HK-2 (cell line): ENCODE measurements around the gene ORC3.
"Not testable (repeated sequence)": the region's sequence is repeated elsewhere in the genome, so short reads cannot be mapped to it uniquely, and the experiment has no call there.

Source experiments
- DNase-seq: peaks from one replicate; pipeline ENCODE4 v3.0.0-alpha.2; 2018; ENCODE audit not compliant: unreplicated experiment

The ORC3 gene

GRCh38 chr6:87660226-87660911, 70.4 kb downstream of the ORC3 start:
- DNase-seq: no peak

DNA sequence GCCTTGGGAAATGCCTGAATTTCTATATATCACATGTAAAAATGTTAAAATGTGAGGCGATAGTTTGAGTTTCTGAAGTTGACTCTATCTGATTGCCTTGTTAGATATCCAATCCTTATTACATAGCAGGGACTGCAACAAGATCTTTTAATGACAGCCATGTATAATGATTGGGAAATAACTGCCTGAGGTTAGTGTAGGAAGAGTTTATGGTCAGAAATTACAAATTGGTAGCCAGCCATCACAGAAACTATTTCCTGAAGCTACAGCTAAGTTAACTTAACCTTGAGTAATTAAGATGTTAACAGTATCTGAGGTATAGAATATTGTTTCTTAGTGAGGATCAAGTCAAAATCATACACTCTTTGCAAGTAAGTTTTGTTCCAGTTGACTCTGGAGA, 71.1 kb downstream of the ORC3 start:
- no peak for DNase-seq

DNA sequence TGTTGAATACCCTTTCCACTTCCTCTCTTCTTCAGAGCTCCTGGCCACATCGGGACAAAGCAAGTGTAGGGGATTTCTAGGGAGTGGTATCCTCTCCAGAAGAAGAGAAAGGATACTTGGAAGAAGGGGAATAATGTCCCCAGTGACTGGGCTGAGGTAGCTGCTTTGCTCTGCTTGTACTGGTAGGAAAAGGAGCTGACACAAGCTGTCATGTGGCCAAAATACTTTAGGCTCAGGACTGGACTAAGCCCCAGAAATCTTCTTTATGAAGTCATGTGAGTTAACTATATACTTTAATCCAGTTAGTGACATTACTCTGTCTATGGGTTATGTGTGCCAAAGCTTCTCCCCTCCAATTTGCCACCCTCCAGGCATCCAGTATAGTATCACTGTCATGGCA, 71.6 kb downstream of the ORC3 start:
- no peak for DNase-seq

GRCh38 chr6:87663434-87663833, 73.5 kb downstream of the ORC3 start:
- no peak for DNase-seq

DNA sequence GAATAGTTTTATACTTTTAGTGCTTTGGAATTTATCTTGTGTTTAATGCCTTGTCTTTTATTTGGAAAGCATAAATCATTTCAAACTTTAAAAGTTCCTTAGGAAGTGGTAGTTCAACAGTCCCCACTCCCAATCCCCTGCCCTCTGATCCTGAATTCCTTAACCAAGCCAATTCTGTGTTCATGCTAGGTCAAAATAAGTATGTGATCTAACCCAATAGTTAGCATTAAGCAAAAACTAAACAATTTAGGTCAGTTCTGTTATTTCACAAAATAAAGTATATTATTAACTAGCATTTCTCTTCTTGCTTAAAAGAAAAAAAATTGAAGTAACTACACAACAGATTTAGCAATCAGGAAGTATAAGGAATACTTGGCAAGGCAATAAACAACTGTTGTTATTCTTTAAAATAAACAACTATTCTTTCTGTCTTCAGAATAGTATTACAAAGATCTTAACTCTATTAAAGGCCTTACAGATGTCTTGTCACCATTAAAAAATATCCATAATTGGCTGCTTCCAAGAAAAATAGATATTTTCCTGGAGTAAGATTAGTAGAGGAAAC, 75.1 kb downstream of the ORC3 start:
- DNase-seq: no peak

DNA sequence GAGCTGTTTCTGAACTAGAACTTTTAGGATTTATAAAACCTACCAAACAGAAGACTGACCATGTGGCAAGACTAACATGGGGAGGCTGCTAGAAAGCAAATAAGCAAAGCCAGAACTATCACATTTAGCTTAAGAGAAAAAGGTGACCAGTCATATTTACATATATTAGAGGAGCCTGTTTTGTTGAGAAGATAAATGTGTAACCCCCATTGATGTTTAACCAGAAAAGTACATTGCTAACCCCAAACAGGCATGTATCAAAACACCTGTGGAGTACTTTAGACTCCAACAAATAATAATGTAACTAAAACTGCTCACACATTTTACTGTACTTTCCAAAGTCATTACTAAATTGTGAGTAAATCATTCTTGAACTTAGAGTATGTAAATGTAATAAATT, 77.1 kb downstream of the ORC3 start:
- DNase-seq: no peak

GRCh38 chr6:87668013-87668412, 78.1 kb downstream of the ORC3 start:
- DNase-seq: no peak

GRCh38 chr6:87669051-87669450, 79.1 kb downstream of the ORC3 start:
- DNase-seq: no peak

DNA sequence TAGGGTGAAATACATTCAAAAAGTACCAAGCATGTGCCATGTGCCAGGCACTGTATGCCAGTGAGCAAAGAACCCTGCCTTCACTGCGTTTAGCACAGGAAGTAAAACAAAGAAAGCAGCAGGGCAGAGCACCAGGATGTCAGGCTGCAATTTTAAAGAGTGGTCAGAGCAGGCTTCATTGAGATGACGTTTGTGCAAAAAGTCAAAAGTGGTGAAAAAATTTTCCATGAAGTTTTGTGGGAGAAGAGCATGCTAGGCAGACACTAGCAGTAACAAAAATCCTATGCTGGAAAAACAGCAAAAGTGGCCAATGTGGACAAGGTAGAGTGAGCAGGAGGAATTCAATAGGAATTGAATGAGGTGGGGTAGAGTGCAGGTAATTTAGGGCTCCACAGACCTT, 80.8 kb downstream of the ORC3 start:
- peak; percentile 10 for DNase-seq

- DNase-seq: no peak
These were observed 81.7 kb downstream of the ORC3 start for GRCh38 chr6:87671555-87672029.

DNA sequence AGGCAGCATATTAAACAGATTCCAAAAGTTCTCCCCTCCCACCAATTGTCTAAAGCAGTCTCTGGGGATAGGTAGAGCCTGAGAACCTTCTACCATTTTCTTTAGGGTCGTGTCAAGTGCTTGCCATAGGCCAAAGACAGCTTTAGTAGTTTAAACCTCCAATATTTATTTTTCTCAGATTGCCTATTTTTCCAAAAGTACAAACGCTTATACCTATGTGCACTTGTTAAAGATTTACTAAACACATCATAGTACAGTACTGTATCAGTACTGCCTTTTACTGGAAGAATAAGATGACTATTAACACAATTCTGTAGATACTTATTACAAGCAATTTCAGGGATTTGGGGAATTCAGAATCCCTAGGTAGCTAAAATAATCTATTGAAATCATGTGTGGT, 82.7 kb downstream of the ORC3 start:
- no peak for DNase-seq

DNA sequence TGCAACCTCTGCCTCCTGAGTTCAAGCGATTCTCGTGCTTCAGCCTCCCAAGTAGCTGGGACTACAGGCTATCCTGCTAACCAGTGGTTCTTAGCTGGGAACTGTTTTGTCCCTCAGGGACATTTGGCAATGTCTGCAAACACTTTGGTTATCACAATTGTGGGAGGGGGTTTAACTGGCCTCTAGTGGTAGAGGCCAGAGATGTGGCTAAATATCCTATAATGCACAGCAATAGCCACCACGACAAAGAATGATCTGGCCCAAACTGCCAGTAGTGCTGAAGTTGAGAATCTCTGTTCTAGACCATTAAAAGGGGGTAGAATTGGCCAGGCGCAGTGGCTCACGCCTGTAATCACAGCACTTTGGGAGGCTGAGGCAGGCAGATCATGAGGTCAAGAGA, 83.3 kb downstream of the ORC3 start:
- DNase-seq: no peak

DNA sequence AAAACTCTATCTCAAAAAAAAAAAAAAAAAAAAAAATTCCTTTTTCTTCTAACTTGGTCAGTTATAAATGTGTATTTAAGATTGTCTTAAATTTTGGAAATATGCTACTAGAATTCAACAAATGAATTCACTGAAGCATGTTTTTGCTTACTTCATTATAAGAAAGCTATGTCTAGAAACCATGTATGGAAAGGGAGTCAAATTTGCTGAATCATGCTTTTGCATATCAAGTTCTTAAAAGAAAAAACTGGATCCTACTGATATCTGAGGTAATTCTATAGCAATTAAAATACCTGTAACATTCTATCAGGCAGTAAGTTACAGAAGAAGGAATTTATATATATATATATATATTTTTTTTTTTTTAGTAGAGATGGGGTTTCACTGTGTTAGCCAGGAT, 84.4 kb downstream of the ORC3 start:
- DNase-seq: no peak

DNA sequence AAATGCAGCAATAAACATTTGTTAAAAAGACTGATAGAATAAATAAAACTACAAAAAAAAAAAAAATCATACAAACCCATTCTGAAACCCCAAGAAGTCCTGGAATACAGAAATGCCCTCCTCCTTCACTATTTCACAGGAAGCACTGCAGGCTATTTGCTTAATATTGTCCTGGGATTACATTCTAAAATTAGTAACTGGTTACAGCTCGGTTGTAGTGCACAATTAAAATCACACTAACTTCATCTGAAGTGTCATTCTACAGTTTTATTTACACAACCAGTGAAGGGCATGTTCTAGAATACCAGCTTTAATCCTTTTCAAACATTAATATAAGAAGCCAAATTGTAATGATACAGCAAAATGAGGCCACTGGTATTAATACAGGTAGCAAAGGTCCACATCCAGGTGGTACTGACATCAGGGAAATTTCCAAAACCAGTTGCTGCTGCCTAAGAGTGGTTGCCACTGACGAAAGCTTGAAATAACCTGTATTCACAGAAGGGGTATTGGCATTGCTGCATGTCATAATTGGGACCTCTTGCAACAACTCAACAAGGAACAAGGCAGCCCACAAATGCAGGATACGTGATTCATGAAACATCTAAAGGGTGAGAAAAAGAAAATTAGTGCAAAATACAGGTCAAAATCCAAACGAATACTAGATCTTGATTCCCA, 85.2 kb downstream of the ORC3 start:
- DNase-seq: no peak

- no peak for DNase-seq
These were observed 92.4 kb downstream of the ORC3 start for GRCh38 chr6:87682310-87682709.

DNA sequence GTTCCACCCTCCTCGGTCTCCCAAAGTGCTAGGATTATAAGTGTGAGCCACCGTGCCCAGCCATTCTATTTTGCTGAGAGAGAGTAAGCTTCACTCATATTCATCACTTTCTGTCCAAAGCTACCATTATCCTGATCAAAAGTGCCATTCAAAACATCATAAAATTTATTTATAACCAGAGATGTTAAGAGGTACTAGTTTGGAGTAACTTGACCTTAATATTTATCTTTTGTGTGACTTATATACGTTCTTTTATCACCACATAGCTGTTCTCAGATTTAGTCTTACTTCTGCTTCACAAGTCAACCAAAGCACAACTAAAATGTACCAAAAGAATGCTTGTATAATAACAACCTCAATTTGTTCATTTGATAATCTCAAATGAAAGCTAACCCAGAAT, 94.0 kb downstream of the ORC3 start:
- no peak for DNase-seq

- DNase-seq: no peak
These were observed 95.1 kb downstream of the ORC3 start for GRCh38 chr6:87684895-87685654.

GRCh38 chr6:87686636-87687205, 96.8 kb downstream of the ORC3 start:
- not testable (repeated sequence) for DNase-seq

DNA sequence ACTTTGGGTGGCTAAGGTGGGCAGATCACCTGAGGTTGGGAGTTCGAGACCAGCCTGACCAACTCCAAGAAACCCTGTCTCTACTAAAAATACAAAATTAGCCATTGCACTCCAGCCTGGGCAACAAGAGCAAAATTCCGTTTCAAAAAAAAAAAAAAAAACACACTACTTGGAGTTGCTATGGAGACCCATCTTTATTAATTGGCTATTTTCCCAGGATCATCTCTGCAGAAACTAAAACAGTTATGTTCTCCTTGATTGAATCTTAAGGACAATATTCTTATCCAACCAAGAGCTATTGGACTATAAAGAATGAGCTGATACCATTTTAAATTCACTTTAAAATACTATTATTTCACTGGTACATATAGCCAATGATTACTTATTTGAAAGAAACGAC, 97.4 kb downstream of the ORC3 start:
- DNase-seq: no peak

DNA sequence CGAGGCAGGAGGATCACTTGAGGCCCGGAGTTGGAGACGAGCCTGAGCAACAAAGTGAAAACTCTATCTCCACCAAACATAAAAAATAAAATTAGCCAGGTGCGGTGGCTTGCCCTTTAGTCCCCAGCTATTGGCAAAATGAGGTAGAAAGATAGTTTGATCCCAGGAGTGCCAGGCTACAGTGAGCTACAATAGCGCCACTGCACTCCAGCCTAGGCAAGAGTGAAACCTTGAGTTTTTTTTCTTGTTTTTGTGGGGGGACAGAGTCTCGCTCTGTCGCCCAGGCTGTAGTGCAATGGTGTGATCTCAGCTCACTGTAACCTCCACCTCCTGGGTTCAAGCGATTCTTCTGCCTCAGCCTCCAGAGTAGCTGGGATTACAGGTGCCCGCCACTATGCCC, 98.0 kb downstream of the ORC3 start:
- DNase-seq: not testable (repeated sequence)

DNA sequence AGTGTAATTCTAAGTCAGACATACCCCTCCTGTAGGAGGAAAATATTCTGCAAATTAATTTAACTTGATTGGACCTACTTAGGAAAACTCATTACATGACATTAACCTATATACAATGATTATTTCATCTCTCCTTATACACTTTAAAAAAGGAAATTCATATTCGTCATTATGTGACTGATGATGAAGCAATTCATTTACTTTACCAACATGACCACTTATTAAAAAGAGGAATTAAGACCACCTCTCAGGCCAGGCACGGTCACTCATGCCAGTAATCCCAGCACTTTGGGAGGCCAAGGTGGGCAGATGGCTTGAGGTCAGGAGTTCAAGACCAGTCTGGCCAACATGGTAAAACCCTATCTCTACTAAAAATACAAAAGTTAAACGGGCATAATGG, 100.5 kb downstream of the ORC3 start:
- no peak for DNase-seq

DNA sequence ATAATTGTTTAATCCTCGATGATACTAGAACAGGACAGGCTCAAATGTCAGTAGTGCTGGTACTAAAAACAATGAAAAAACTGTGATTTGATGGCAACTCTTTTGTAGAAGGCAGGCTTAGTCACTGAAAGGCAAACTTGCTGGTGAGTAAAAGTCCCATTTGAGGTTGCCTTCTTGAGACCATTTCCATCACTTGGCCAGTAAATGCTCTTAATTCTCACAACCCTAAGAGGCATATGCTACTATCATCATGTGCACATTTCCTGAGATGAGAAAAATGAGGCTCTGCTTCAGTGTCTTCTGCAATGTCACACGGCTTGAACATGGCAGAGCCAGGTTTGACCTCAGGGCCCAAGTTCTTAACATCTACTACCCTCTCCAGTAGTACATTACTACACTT, 102.2 kb downstream of the ORC3 start:
- DNase-seq: no peak
